ENCODE data around the gene MTURN. TPM values are rescaled to one million over a fixed set of nuclear protein-coding genes. Genes with fewer than 3 reads are reported as not detected.

Gene MTURN
- polyA plus RNA-seq, 5 donors = 53.3 to 78.4 (median 67.7) TPM

- DNase-seq = no peak
Observed at GRCh38 chr7:30133736-30134610, 813 bp upstream of the MTURN start.

- peak; percentile 72 to 75 for DNase-seq
Observed at GRCh38 chr7:30135301-30136116, 723 bp downstream of the MTURN start.

GRCh38 chr7:30136117-30136731 lies 1.4 kb downstream of the MTURN start:
- DNase-seq = no peak

- no peak for DNase-seq
Observed at GRCh38 chr7:30136743-30137485, 2.1 kb downstream of the MTURN start.

GRCh38 chr7:30139836-30140384 lies 5.1 kb downstream of the MTURN start:
- DNase-seq = no peak

- no peak for DNase-seq
Observed at GRCh38 chr7:30140456-30140855, 5.7 kb downstream of the MTURN start.

- DNase-seq = no peak
Observed at GRCh38 chr7:30142710-30143109, 7.9 kb downstream of the MTURN start.

- DNase-seq = no peak
Observed at GRCh38 chr7:30143748-30144251, 9.0 kb downstream of the MTURN start.

GRCh38 chr7:30144657-30145306 lies 10.0 kb downstream of the MTURN start:
- DNase-seq = no peak

- no peak for DNase-seq
Observed at GRCh38 chr7:30145426-30145970, 10.7 kb downstream of the MTURN start.

GRCh38 chr7:30146127-30146612 lies 11.4 kb downstream of the MTURN start:
- DNase-seq = no peak

- no peak for DNase-seq
Observed at GRCh38 chr7:30147223-30147622, 12.4 kb downstream of the MTURN start.

GRCh38 chr7:30147785-30148184 lies 13.0 kb downstream of the MTURN start:
- DNase-seq = no peak

- no peak for DNase-seq
Observed at GRCh38 chr7:30148426-30148825, 13.6 kb downstream of the MTURN start.

GRCh38 chr7:30148951-30149459 lies 14.2 kb downstream of the MTURN start:
- DNase-seq = no peak

- DNase-seq = no peak
Observed at GRCh38 chr7:30149640-30150272, 15.0 kb downstream of the MTURN start.

GRCh38 chr7:30150711-30151110 lies 15.9 kb downstream of the MTURN start:
- DNase-seq = no peak

GRCh38 chr7:30154111-30154587 lies 19.4 kb downstream of the MTURN start:
- no peak for DNase-seq

GRCh38 chr7:30155481-30155880 lies 20.7 kb downstream of the MTURN start:
- no peak for DNase-seq
